Endodermal cell (in vitro differentiated cells): ENCODE results near the gene SLC29A1. TPM values are rescaled to one million over a fixed set of nuclear protein-coding genes. Genes with fewer than 3 reads are reported as not detected.

Source experiments
- DNase-seq: peaks from one replicate; pipeline ENCODE4 v3.0.0-alpha.2; 2017
- H3K27ac ChIP-seq: 2 replicates; pipeline ENCODE4 v1.5.1; 2013; ENCODE audit warnings: mild to moderate bottlenecking, low read depth, low read length, moderate library complexity
- H3K27me3 ChIP-seq: 2 replicates; pipeline ENCODE4 v1.6.1; 2013; ENCODE audit warnings: mild to moderate bottlenecking, low read length, moderate library complexity; ENCODE audit not compliant: insufficient read depth, control insufficient read depth, poor library complexity, severe bottlenecking
- H3K36me3 ChIP-seq: 2 replicates; pipeline ENCODE4 v1.7.0; 2013; ENCODE audit warnings: mild to moderate bottlenecking, low read length, moderate library complexity; ENCODE audit not compliant: control insufficient read depth, insufficient read depth
- H3K4me1 ChIP-seq: one replicate; pipeline ENCODE4 v1.7.0; 2013; ENCODE audit warnings: low read length; ENCODE audit not compliant: control insufficient read depth, insufficient read depth
- H3K4me3 ChIP-seq: 2 replicates; pipeline ENCODE4 v1.5.1; 2013; ENCODE audit warnings: mild to moderate bottlenecking, low read length, moderate library complexity
- H3K9ac ChIP-seq: 2 replicates; pipeline ENCODE4 v1.6.1; 2013; ENCODE audit warnings: mild to moderate bottlenecking, low read length, moderate library complexity; ENCODE audit not compliant: poor library complexity, severe bottlenecking; ENCODE audit errors: extremely low read depth
- H3K9me3 ChIP-seq: 2 replicates; pipeline ENCODE4 v1.6.1; 2013; ENCODE audit warnings: mild to moderate bottlenecking, low read length, moderate library complexity; ENCODE audit not compliant: control insufficient read depth
- H3K27ac Mint-ChIP-seq: 2 replicates; pipeline ENCODE4 v1.8.0; 2020; ENCODE audit warnings: mixed read lengths
- H3K27me3 Mint-ChIP-seq: 2 replicates; pipeline ENCODE4 v1.8.0; 2021; ENCODE audit warnings: mild to moderate bottlenecking, mixed read lengths; ENCODE audit not compliant: insufficient read depth
- H3K36me3 Mint-ChIP-seq: 2 replicates; pipeline ENCODE4 v1.8.0; 2020; ENCODE audit warnings: low read depth, mixed read lengths
- H3K4me1 Mint-ChIP-seq: 2 replicates; pipeline ENCODE4 v1.8.0; 2020; ENCODE audit warnings: mixed read lengths
- H3K4me3 Mint-ChIP-seq: 2 replicates; pipeline ENCODE4 v1.8.0; 2020; ENCODE audit warnings: mild to moderate bottlenecking, moderate library complexity, mixed read lengths
- H3K9me3 Mint-ChIP-seq: 2 replicates; pipeline ENCODE4 v1.8.0; 2020; ENCODE audit warnings: mild to moderate bottlenecking, mixed read lengths
- CTCF ChIP-seq: fragments of 200-600 bp; sonication (generic); conservative IDR thresholded peaks from 2 replicates; pipeline ENCODE4 v1.5.0; 2021; ENCODE audit warnings: antibody characterized with exemption, mild to moderate bottlenecking
- WGBS, 2 experiments: methylation state at CpG; one replicate each; pipeline versions ENCODE4 v1.1.5 to v1.1.7; 2013; ENCODE audit warnings: missing lambda C conversion rate in 2 of 2, mixed read lengths in 1 of 2; ENCODE audit not compliant: insufficient coverage in 1 of 2, insufficient read length in 1 of 2; 5-methylcytosine and 5-hydroxymethylcytosine counted together
- total RNA-seq, 2 donors: library from RNA; stranded (reverse); fragmentation: NEBNext Ultra II Directional in 1 of 2; extraction: Animal tissue kit (Norgen Biotek cat#: 25700) in 1 of 2; gene quantifications; 2 replicates in 1 of 2; 3 replicates in 1 of 2; pipeline ENCODE4 v1.2.1, GENCODE V29; 2021

The SLC29A1 gene
- total RNA-seq, 2 donors from 2014 or later = 129 to 155 TPM

GRCh38 chr6:44224965-44225305 is 1.5 kb downstream of the SLC29A1 start:
- Mint-ChIP-seq H3K4me3 (peak overlapping the region; percentile 76), H3K36me3 (peaks cover 15% of the 10 kb centered on the region), H3K27me3 (no peaks in the 10 kb centered on the region), H3K4me1 (peaks cover 40% of the 10 kb centered on the region), H3K9me3 (no peaks in the 10 kb centered on the region), H3K27ac (no peak overlapping the region)
- 94% methylated on average over 4 of the region's 4 CpGs; no CpG with 5 or more reads in 1 of the 2 experiments for WGBS, 2 experiments
- no peak for DNase-seq
- H3K9me3 ChIP-seq = no peaks in the 10 kb centered on the region
- no peak overlapping the region for H3K27ac ChIP-seq
- H3K9ac ChIP-seq = no peak overlapping the region
- no peaks in the 10 kb centered on the region for H3K36me3 ChIP-seq
- H3K4me1 ChIP-seq = peaks cover 10% of the 10 kb centered on the region
- peak overlapping the region; percentile 87 for H3K4me3 ChIP-seq
- no peak for TF ChIP-seq CTCF
- H3K27me3 ChIP-seq = no peaks in the 10 kb centered on the region

- H3K4me3 Mint-ChIP-seq = peak overlapping the region; percentile 76
- DNase-seq = peak; percentile 49
- no peaks in the 10 kb centered on the region for H3K27me3 ChIP-seq
- no peaks in the 10 kb centered on the region for H3K27me3 Mint-ChIP-seq
- H3K9ac ChIP-seq = no peak overlapping the region
- H3K4me1 Mint-ChIP-seq = peaks cover 40% of the 10 kb centered on the region
- H3K9me3 ChIP-seq = no peaks in the 10 kb centered on the region
- H3K36me3 Mint-ChIP-seq = peaks cover 19% of the 10 kb centered on the region
- H3K9me3 Mint-ChIP-seq = no peaks in the 10 kb centered on the region
- WGBS, 2 experiments = 75 to 79% methylated on average over 5 to 8 of the region's 8 CpGs
- TF ChIP-seq CTCF = no peak
- H3K4me3 ChIP-seq = no peak overlapping the region
- H3K4me1 ChIP-seq = peaks cover 14% of the 10 kb centered on the region
- H3K36me3 ChIP-seq = peaks cover 1% of the 10 kb centered on the region
- H3K27ac ChIP-seq = no peak overlapping the region
- no peak overlapping the region for H3K27ac Mint-ChIP-seq
These were observed 2.4 kb downstream of the SLC29A1 start for GRCh38 chr6:44225579-44226325.

- Mint-ChIP-seq H3K4me1 (peaks cover 36% of the 10 kb centered on the region), H3K4me3 (peak overlapping the region; percentile 76), H3K27ac (peak overlapping the region; percentile 14), H3K9me3 (no peaks in the 10 kb centered on the region), H3K27me3 (no peaks in the 10 kb centered on the region), H3K36me3 (peaks cover 27% of the 10 kb centered on the region)
- no peak overlapping the region for H3K4me3 ChIP-seq
- peak; percentile 49 for DNase-seq
- H3K4me1 ChIP-seq = peaks cover 14% of the 10 kb centered on the region
- no peak overlapping the region for H3K27ac ChIP-seq
- TF ChIP-seq CTCF = no peak
- H3K9ac ChIP-seq = no peak overlapping the region
- peaks cover 7% of the 10 kb centered on the region for H3K36me3 ChIP-seq
- WGBS, 2 experiments = 56 to 80% methylated on average over 6 to 15 of the region's 15 CpGs
- H3K27me3 ChIP-seq = no peaks in the 10 kb centered on the region
- no peaks in the 10 kb centered on the region for H3K9me3 ChIP-seq
These were observed 3.2 kb downstream of the SLC29A1 start for GRCh38 chr6:44226368-44227147.
